Upper lobe of right lung (tissue), 1 donor: ENCODE measurements around the gene QSOX1. TPM values are rescaled to one million over a fixed set of nuclear protein-coding genes. Genes with fewer than 3 reads are reported as not detected.

ENCODE experiments used
- ATAC-seq: fragments of 200-7000 bp; cut with Tn5 transposase; one replicate; pipeline ENCODE4 v1.9.1; 2020; ENCODE audit warnings: mild to moderate bottlenecking, moderate library complexity
- DNase-seq: peaks from one replicate; pipeline ENCODE4 v3.0.0-alpha.2; 2020
- H3K27ac ChIP-seq: fragments of 200-600 bp; one replicate; pipeline ENCODE4 v1.8.0; 2022
- H3K27me3 ChIP-seq: fragments of 200-600 bp; one replicate; pipeline ENCODE4 v1.8.0; 2022; ENCODE audit warnings: mild to moderate bottlenecking
- H3K36me3 ChIP-seq: fragments of 200-600 bp; one replicate; pipeline ENCODE4 v1.8.0; 2022
- H3K4me1 ChIP-seq: fragments of 200-600 bp; one replicate; pipeline ENCODE4 v1.8.0; 2022
- H3K4me3 ChIP-seq: fragments of 200-600 bp; one replicate; pipeline ENCODE4 v1.8.0; 2022; ENCODE audit warnings: mild to moderate bottlenecking
- H3K9me3 ChIP-seq: fragments of 200-600 bp; one replicate; pipeline ENCODE4 v1.8.0; 2022
- intact Hi-C: fragments of 100-400 bp; cut with DNase I; formaldehyde crosslinking; loops from one replicate; pipeline ENCODE4 v1.11.0; 2022
- total RNA-seq: library from RNA; stranded (reverse); fragmentation: NEBNext Ultra II Directional; extraction: Animal tissue kit (Norgen Biotek cat#: 25700); gene quantifications from one replicate; pipeline ENCODE4 v1.2.1, GENCODE V29; 2021
- TF ChIP-seq, protein P1 (sequence below): fragments of 200-600 bp; IDR thresholded peaks from one replicate; pipeline ENCODE4 v1.8.0; 2022; ENCODE audit warnings: antibody characterized with exemption
- donor health status: DM: no; HTN: yes; CAD: no; lungs with severe emphysema.

QSOX1 gene
- total RNA-seq, 1 donor from 2014 or later = 275 TPM

- TF ChIP-seq, protein P1, sequence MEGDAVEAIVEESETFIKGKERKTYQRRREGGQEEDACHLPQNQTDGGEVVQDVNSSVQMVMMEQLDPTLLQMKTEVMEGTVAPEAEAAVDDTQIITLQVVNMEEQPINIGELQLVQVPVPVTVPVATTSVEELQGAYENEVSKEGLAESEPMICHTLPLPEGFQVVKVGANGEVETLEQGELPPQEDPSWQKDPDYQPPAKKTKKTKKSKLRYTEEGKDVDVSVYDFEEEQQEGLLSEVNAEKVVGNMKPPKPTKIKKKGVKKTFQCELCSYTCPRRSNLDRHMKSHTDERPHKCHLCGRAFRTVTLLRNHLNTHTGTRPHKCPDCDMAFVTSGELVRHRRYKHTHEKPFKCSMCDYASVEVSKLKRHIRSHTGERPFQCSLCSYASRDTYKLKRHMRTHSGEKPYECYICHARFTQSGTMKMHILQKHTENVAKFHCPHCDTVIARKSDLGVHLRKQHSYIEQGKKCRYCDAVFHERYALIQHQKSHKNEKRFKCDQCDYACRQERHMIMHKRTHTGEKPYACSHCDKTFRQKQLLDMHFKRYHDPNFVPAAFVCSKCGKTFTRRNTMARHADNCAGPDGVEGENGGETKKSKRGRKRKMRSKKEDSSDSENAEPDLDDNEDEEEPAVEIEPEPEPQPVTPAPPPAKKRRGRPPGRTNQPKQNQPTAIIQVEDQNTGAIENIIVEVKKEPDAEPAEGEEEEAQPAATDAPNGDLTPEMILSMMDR = no peak
- no peaks in the 10 kb centered on the region for H3K36me3 ChIP-seq
- H3K27ac ChIP-seq = no peak overlapping the region
- no peaks in the 10 kb centered on the region for H3K4me1 ChIP-seq
- no peak overlapping the region for H3K4me3 ChIP-seq
- ATAC-seq (peak; percentile 53), DNase-seq (no peak)
- H3K9me3 ChIP-seq = no peaks in the 10 kb centered on the region
- intact Hi-C loops = no loop called here
- no peaks in the 10 kb centered on the region for H3K27me3 ChIP-seq
Observed at GRCh38 chr1:180208264-180208663, 53.6 kb downstream of the QSOX1 start.

- ATAC-seq = no peak
- no peak for DNase-seq
- no peaks in the 10 kb centered on the region for H3K36me3 ChIP-seq
- TF ChIP-seq, protein P1 = no peak
- H3K4me1 ChIP-seq = no peaks in the 10 kb centered on the region
- no peaks in the 10 kb centered on the region for H3K27me3 ChIP-seq
- H3K4me3 ChIP-seq = no peak overlapping the region
- intact Hi-C loops = no loop called here
- H3K27ac ChIP-seq = no peak overlapping the region
- no peaks in the 10 kb centered on the region for H3K9me3 ChIP-seq
Observed at GRCh38 chr1:180210008-180210620, 55.4 kb downstream of the QSOX1 start.

GRCh38 chr1:180211156-180211859 is 56.6 kb downstream of the QSOX1 start:
- intact Hi-C loops = no loop called here
- no peaks in the 10 kb centered on the region for H3K27me3 ChIP-seq
- no peak for ATAC-seq
- H3K36me3 ChIP-seq = no peaks in the 10 kb centered on the region
- no peak for DNase-seq
- H3K9me3 ChIP-seq = no peaks in the 10 kb centered on the region
- H3K27ac ChIP-seq = no peak overlapping the region
- no peak overlapping the region for H3K4me3 ChIP-seq
- H3K4me1 ChIP-seq = no peaks in the 10 kb centered on the region
- TF ChIP-seq, protein P1 = no peak

GRCh38 chr1:180211860-180212229 is 57.2 kb downstream of the QSOX1 start:
- Histone ChIP-seq H3K4me1 (no peaks in the 10 kb centered on the region), H3K27ac (no peak overlapping the region), H3K4me3 (no peak overlapping the region), H3K36me3 (no peaks in the 10 kb centered on the region), H3K27me3 (no peaks in the 10 kb centered on the region), H3K9me3 (no peaks in the 10 kb centered on the region)
- intact Hi-C loops = no loop called here
- ATAC-seq (no peak), DNase-seq (no peak)
- TF ChIP-seq, protein P1 = no peak

- Histone ChIP-seq H3K27ac (no peak overlapping the region), H3K4me1 (no peaks in the 10 kb centered on the region), H3K9me3 (no peaks in the 10 kb centered on the region), H3K36me3 (no peaks in the 10 kb centered on the region), H3K27me3 (no peaks in the 10 kb centered on the region), H3K4me3 (no peak overlapping the region)
- ATAC-seq (no peak), DNase-seq (peak; percentile 59)
- TF ChIP-seq, protein P1 = no peak
- intact Hi-C loops = no loop called here
Observed at GRCh38 chr1:180213401-180214170, 58.9 kb downstream of the QSOX1 start.
